NCI-H2107 treated with DMSO at 0.1 percent for 48 hours (cell line): ENCODE data around the gene KANSL3.
"Not testable (repeated sequence)": the region's sequence is repeated elsewhere in the genome, so short reads cannot be mapped to it uniquely, and the experiment has no call there.

Experiments used
- DNase-seq: peaks from one replicate; lab custom pipeline; 2025; ENCODE audit not compliant: unreplicated experiment; lab: John Stamatoyannopoulos, UW

KANSL3 gene

DNA sequence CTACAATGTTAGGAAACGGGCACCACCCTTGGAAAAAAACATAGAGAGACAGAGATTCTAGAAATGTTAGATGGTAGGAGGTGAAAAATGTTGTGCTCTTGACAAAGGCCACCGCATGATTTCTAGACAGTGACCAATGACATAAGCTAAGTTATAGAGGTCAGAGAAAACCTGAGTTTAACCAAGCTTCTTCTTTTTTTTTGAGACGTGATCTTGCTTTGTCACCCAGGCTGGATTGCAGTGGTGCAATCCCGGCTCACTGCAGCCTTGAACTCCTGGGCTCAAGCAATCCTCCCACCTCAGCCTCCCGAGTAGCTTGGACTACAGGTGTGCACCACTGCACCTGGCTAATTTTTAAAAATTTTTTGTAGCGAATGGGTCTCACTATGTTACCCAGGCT is 17.4 kb upstream of the KANSL3 start:
- no peak for DNase-seq

DNA sequence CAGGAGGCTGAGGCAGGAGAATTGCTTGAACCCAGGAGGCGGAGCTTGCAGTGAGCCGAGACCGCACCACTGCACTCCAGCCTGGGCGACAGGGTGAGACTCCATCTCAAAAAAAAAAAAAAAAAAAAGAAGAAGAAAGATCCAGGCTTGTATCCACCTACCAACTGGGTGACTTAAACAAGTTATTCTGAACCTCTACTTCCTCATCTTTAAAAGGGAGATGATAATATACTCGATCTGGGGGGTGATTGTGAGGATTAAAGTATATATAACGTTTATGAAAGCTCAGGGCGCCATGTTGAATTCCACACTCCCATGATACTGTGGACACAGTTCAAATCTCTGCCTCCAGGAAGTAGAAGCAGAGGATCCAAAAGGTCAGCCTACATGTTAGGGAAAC is 16.7 kb upstream of the KANSL3 start:
- DNase-seq = not testable (repeated sequence)

DNA sequence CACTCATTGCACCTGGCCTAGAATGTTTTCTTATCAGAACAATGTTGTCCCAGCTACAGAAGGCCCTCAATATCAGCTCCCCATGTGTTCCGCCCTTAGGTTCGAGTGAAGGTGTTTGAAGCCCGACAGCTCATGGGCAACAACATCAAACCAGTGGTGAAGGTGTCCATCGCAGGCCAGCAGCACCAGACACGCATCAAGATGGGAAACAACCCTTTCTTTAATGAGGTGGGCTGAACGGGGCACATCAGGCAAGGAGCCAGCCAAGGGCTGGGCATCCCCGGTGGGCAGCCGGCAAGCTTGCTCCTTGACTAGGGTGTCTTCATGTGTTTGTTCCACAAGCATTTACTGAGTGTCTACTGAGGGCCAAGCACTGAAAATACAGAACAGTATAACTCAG is 13.7 kb upstream of the KANSL3 start:
- no peak for DNase-seq

DNA sequence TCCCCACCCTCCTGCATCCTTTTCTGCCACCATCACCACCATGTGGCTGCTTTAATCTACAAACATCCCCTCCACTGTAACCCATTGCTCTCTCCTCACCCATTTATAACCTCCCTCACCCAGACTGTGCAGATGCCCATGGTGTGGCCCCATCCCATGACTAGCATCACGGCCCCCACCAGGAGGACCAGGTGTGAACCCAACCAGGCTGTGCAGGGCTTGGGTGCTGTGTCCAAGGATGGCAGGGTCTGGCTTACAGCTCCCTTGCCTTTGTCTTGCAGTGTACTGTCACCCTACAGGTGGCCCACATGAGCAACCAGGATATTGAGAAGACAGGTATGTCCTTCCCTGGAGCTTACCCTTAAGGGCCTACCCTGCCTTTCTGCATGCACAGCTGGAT is 11.2 kb upstream of the KANSL3 start:
- DNase-seq = no peak

DNA sequence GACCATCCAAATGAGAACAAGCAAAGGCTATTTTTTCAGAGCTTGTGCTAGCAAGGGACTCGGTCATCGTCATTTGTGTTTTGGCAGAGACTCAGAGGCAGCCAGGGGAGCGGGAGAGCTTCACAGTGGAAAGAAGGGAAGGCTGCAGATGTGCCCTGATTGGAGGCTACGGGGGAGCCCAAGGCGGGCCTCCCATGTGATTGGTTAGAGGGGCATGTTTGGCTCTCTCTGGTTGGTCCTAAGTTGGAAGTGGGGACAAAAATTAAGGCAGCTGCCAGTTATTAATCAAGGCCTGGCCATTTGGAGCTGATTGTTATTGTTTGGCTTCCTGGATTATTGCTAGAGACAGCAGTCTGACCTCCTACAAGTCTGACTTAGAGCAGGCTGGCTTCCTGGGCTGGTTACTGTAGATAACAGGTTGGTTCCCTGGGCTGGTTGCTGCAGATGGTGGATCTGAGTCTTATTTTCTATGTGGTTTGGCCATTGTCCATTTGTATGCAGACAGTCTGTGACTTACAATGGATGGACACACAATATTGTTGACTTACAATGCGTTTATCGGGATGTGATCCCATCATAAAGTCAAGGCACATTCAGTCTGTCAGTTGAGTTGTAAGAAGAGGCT is 10.3 kb upstream of the KANSL3 start:
- DNase-seq = no peak

DNA sequence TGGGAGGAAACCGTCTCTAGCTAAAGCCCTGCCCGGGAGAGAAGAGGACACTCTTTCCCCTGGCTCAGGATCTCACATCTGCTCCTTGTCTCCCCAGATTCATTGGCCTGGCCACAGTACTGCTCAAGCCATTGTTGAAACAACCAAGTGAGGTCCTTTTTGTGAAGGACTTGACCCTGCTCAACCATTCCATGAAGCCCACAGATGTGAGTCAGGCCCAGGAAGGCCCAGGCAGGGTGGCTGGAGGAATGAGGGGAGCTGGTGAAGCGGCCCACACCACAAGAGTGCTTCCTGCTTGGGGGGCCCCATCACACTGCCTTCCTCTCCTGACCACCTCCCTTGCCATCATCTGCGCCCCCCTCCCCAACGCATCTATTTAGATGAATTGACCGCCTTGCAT is 9.6 kb upstream of the KANSL3 start:
- DNase-seq = no peak

DNA sequence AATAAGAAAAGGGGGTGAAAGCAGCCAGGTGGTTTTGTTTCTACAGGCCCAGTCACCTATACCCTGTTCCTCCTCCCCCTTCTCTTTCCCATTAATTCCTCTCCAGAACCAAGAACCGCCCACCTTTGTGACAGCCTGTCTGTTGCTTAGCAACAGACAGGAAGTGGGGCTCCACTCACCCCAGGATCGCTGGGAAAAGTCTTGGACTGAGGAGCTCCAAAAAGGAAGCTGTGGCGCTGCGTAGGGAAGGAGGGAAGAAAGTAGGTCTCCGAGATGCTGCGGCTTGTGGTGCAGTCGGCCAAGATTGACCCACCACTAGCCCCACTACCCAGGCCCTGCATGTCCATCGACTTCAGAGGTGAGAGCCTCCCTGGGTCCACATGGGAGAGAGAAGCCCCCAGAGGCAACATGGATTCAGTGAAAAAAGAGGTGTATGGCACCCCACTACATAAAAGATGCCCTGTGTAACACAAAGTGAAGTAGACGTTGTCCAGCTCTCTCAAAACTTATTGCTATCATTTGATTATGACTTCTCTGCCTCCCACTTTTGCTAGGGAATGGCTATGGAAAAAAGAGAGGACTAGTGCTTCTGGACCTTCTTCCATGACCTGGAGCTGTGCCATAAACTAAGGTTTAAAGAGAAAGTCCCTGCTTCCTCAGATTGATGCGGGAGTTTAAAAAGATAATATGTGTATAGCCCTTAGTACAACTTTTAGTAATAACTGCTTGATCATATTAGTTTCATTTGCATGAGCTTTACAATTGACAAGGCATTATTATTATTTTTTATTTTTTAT is 4.7 kb upstream of the KANSL3 start, which contains the start of gene FER1L5:
FER1L5 (plus strand) TSS at position 201 of the 797 bp plus-strand sequence; CDS start at position 274, 73 bp downstream.
- no peak for DNase-seq

DNA sequence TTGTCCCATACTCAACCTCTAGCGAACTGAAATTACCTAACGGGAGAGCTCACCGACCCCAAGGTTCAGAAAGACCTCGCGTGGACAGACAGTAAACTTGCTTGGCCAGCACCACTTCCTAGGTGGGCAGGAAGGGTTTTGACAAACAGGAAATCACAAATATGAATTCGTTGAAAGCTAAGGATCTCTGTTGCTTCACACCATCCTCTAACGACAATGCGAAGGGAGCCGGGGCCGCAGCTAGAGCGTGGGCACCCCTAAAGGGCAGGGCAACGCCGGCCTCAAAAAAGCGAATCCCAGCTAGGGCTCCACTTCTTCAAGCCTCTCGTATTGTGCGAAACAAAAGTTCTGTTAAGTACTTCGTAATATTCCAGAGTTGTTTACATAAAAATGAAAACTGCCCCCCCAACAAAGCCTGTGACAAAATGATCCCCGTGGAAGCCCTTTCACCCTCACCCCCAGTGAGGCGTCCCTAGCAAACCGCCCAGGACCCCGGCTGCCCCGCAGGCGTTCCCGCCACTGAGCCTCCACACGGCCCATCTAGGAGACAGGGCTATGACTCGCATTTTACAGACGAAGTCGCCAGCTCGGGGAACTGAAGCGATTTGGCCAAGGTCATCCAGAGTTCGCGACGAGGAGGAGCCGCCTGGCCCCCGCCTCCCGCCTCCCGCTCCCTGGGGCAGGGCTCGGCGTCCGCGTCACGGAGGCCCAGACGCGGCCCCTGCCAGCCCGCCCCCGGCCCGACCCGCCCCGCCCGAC is 548 bp downstream of the KANSL3 start:
- DNase-seq = no peak

DNA sequence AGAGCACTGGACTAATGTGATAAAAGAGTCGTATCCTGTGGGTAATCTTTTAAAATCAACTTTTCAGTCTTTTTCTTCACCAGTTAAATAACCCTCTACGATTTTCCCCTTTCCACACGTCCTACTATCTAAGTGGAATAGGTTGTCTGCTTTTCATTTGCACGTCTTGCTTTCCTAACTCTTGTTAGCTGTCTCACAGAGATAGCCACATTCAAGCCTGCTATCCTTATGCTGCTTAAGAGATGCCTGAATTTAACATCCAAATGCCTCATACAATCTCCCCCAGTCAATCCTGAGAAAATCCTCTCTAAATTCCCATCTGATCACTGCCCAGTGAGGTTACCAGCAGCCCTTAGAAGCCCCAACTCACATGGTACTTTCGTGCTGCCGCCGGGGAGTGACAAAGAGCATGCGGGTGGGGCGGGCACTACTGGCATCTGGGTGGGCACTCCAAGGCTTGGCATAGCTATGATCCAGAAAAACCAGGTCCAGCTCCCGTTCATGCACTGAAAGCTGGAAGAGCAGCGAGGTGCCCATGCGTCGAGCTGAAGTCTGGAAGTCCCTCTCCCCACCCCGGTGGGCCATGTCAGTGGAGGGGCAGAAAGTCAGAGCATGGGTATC is 1.5 kb downstream of the KANSL3 start:
- DNase-seq = no peak

DNA sequence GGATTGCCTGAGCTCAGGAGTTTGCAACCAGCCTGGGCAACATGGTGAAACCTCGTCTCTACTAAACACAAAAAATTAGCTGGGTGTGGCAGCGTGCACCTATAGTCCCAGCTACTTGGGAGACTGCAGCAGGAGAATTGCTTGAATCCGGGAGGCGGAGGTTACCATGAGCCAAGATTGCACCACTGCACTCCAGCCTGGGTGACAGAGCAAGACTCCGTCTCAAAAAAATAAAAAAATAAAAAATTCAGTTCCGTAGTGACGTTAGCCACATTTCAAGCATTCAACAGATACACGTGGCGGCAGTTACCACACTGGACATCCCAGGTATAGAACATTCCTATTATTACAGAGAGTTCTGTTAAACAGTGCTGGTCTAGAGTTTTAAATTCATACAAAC is 4.5 kb downstream of the KANSL3 start:
- DNase-seq = no peak

DNA sequence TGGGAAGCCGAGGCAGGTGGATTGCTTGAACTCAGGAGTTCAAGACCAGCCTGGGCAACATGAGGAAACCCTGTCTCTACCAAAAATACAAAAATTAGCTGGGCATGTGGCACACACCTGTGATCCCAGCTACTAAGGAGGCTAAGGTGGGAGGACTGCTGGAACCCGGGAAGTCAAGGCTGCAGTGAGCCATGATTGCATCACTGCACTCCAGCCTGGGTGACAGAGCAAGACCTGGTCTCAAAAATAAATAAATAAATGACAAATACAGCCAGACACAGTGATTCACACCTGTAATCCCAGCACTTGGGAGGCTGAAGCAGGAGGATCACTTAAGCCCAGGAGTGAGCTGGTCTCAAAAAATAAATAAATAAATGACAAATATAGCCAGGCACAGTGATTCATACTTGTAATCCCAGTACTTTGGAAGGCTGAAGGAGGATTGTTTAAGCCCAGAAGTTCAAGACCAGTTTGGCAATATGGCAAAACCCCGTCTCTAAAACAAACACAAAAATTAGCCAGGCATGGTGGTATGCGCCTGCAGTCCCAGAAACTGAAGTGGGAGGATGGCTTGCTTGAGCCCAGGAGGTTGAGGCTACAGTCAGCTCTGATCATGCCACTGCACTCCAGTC is 6.2 kb downstream of the KANSL3 start:
- no peak for DNase-seq

DNA sequence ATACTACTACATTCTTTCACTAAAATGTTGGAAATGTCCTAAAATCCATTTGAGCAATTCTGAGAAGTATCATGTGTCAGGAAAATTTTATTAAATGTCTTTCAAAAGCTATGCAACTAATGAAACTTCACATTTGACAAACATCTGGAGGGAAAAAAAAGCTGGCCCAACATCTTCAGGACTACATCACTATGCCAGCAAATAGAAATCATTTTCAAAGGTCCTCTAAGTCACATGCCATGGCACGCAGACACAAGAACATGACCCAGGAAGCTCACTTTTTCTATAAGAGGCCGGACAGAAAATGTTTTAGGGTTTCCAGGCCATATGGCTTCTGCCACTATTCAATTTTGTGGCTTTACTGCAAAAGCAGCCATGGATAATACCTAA is 11.6 kb downstream of the KANSL3 start:
- DNase-seq = no peak

DNA sequence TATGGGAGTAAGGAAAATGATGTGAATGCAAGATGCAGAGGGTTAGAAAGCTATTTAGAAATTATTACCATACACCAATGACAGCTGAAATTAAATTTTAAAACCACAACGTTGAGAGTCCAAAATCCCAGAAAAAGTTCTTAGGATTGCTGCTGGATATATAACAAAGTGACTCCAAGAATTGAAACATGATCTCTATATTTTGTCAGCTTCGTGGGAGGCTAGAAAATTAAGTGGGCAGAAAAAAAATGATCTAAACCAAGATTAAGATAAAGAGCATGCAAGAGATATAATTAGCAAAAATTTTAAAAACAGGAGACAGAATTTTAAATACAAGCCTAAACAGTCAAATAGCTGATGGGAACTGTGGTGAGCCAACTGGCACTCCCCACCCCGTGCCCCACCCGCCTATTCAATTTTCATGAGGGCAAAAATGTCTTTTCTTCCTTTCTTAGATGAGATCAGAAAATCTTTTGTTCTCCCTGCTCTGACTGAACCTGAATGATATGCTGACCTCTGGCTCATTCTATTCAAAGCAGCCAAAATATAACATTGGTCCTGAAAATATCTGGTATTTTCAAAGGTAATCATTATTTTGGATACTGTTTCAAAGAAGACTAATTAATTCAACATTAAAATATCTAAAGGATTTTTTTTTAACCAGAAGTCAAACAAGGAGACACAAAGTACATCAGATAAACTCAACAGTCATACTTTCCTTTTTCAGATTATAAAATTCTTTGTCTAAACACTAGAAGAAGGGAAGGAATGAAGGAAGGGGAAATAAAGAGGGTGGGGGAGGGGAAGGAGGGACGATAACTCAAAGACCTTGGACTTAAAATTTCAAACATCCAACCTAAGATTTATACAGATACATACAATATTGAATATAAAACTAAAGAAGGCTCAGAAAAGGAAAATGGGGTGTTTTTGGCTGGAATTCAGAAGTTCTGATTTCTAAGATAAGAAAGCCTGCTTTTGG is 12.2 kb downstream of the KANSL3 start:
- DNase-seq = no peak

DNA sequence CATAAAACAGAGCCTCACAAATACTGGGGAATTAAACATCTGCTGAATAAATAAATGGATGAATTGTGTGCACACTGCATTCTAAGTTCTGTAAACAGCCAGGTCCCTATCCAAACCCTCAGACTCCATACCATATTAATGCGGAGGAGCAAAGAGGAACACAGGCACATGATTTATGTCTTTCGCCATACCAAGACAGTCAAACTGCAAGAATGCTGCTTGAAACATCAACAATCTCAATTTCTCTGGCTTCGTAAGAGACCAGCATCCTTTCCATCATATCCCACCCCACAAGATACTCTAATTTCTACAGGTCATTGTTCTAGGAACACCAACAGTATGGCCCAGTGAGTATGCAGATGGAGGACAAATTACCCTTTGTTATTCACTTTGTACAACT is 15.0 kb downstream of the KANSL3 start:
- DNase-seq = no peak

DNA sequence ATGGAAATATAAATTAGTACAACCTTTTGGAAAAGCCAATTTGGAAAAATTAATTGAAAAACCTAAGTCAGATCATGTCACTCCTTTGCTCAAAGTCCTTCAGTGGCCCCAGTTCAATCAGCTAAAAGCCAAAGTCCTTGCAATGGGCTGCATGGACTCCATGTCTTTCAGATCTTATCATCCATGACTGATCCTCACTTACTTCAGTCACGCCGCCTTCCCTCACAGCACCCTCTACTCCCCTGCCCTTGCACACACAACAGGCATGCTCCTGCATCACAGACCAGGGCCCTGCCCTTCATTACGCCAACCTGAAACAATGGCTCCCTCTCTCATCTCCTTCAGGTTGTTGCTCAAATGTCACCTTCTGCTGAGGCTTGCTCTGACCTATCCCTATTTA is 15.6 kb downstream of the KANSL3 start:
- DNase-seq = no peak

DNA sequence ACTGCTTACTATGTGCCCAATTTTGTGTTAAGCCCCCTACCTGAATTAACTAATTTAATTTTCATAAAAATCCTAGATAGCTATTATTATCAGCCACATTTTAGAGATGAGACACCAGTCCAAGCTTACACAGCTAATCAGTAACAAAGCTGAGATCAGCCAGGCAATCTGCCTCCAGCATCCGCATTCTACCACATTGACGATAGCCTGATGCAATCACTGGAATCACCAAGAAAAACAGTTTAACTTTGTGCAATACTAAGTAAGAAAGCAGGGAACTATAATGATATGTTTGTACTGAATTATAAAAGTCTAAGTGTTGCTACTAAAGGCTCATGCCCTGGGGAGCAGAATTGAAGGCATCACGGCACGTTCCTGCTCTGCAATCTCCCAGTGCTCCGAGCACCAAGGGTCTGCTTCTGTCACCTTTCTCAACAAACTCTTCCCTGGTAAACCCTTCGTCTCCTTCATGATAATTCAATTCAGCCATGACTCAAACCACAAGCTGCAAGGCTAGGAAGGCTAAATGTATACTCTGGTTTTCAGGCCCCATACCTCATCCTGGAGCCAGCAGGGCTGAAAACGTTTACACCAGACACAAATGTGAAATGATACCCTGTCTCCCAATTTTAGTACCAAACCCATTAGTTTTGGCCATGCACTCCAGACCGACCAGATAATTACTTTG is 19.4 kb downstream of the KANSL3 start:
- no peak for DNase-seq

DNA sequence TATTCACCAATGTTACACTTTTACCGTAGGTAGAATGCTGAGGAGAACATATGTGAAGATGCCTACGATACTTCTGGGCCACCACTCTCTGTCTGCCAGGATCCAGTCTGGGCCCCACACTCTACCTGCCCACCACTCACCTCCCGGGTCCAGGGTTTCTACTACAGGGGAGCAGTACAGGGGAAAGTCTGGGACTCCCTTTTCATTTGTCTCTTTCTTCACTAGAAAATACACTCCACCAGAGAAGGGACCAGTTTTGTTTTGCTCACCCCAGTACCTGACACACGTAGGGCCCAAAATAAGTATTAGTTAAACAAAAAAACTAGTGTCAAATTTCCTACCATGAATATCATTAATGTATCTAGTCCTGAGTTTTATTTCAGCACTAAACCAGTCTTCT is 21.1 kb downstream of the KANSL3 start:
- no peak for DNase-seq

DNA sequence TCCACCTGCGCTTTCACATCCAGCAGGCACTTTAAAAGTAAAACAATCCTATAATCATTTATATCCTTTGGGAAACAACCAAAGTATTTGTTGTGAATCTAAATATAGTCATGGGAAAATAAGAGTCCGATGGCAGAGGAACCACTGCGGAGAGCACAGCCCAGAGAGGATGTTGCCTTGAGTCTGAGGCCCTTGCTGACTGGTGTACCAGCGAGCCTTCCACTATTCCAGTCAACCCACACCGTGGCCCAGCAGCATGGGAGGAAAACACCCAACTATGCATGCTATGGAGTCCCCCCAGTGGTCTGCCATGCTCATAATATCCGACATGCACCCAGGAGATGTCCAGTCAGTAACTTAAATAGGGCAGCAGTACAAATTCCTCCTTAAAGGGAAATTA is 21.6 kb downstream of the KANSL3 start:
- no peak for DNase-seq

DNA sequence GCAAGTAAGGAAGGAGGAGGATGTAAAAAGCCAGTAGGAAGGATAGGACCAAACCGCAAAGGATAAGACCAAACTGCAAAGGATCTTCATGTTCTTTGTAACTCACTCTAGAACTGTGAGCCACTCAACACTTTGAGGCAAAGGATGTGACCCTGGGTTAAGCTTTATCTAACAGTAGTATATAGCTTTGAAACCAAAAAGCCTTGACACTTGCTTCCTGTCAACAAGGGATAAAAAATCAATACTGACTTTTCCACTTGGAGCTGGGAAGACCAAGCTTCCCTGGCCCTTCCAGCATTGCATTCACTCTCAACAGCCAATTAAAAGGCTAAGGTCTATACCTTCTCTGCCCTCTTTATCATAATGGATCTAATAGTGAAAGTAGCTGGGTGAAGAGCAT is 22.0 kb downstream of the KANSL3 start:
- no peak for DNase-seq
